Posterior vena cava (tissue), 2 donors: ENCODE data around the gene LCK. TPM values are rescaled to one million over a fixed set of nuclear protein-coding genes. Genes with fewer than 3 reads are reported as not detected.

ENCODE experiments used
- total RNA-seq, 2 donors: library from RNA; stranded (reverse); fragmentation: NEBNext Ultra II Directional; extraction: Animal tissue kit (Norgen Biotek cat#: 25700); gene quantifications; one replicate each; pipeline ENCODE4 v1.2.1, GENCODE V29; 2021
- donor health status: DM: yes; HTN: yes; CAD: no.
- donor health status: DM: yes; HTN: yes; CAD: no.

Gene LCK
- total RNA-seq, 2 donors from 2014 or later, result 1.1 to 1.3 TPM

Other genes with a start within 250 kb of the LCK start
- 10 to 100 TPM; 68.8 to 71.5 TPM for gene KHDRBS1, start 237.4 kb upstream of the LCK start, total RNA-seq
- 10 to 100 TPM; 11.5 to 14.5 TPM for gene TMEM39B, start 178.3 kb upstream of the LCK start, total RNA-seq
- gene KPNA6, start 143.2 kb upstream of the LCK start, total RNA-seq, result 10 to 100 TPM; 60.7 to 66.3 TPM
- gene TXLNA, start 71.6 kb upstream of the LCK start, total RNA-seq, result 10 to 100 TPM; 44.8 to 45.3 TPM
- gene CCDC28B, start 50.7 kb upstream of the LCK start, total RNA-seq, result 1 to 10 TPM; 7.5 to 8.3 TPM
- 1 to 10 TPM in 1 of 2 donors, under 1 TPM in 1; 0.33 to 1.1 TPM for gene IQCC, start 45.6 kb upstream of the LCK start, total RNA-seq
- not detected for gene DCDC2B, start 42.2 kb upstream of the LCK start, total RNA-seq
- gene TMEM234, start 28.9 kb upstream of the LCK start, total RNA-seq, result 10 to 100 TPM; 12.7 to 15.9 TPM
- gene EIF3I, start 28.9 kb upstream of the LCK start, total RNA-seq, result 100 to 1,000 TPM; 117 to 131 TPM
- gene FAM167B, start 4.0 kb upstream of the LCK start, total RNA-seq, result 1 to 10 TPM; 8.6 to 9.2 TPM
- 10 to 100 TPM; 36.6 to 40.8 TPM for gene HDAC1, start 40.8 kb downstream of the LCK start, total RNA-seq
- gene MARCKSL1, start 85.0 kb downstream of the LCK start, total RNA-seq, result 10 to 100 TPM; 40.9 to 43.9 TPM
- gene FAM229A, start 111.2 kb downstream of the LCK start, total RNA-seq, result 1 to 10 TPM; 4.4 to 5.4 TPM
- 1 to 10 TPM; 2.6 to 3.9 TPM for gene TSSK3, start 111.3 kb downstream of the LCK start, total RNA-seq
- 10 to 100 TPM; 37.2 to 42.5 TPM for gene BSDC1, start 143.2 kb downstream of the LCK start, total RNA-seq
- not detected for gene ZBTB8B, start 213.8 kb downstream of the LCK start, total RNA-seq